PC-9 (cell line): Measurements from ENCODE around the gene SIGLEC6. TPM values are rescaled to one million over a fixed set of nuclear protein-coding genes. Genes with fewer than 3 reads are reported as not detected.

Experiments
- BruUV-seq: library from RNA; stranded (reverse); fragments of 400-500 nt; replicated peaks from 2 replicates; lab custom pipeline; 2021; lab: Mats Ljungman, UMichigan
- CTCF ChIA-PET: fragments of 300-600 bp; sonication (Branson Sonifier 250); formaldehyde crosslinking; loops from one replicate; lab custom pipeline; 2022; ENCODE audit warnings: antibody characterized with exemption; lab: Charles Lee
- POLR2A ChIA-PET: fragments of 300-600 bp; sonication (Branson Sonifier 250); formaldehyde crosslinking; loops from one replicate; lab custom pipeline; 2022; ENCODE audit warnings: antibody characterized with exemption; ENCODE audit not compliant: unreplicated experiment; lab: Charles Lee
- DNase-seq, 2 experiments: peaks; one replicate each; pipeline versions ENCODE4 v3.0.0 to v3.0.0-alpha.2; 2015 to 2022; ENCODE audit warnings: mixed read lengths in 1 of 2
- H2AFZ ChIP-seq: fragments of 200-600 bp; sonication (generic); 2 replicates; pipeline ENCODE4 v1.8.1; 2017; ENCODE audit warnings: antibody characterized with exemption
- H3F3A ChIP-seq: fragments of 200-600 bp; sonication (generic); 2 replicates; pipeline ENCODE4 v1.8.1; 2017; ENCODE audit warnings: antibody characterized with exemption, mild to moderate bottlenecking, low read depth; ENCODE audit not compliant: insufficient read depth
- H3K27ac ChIP-seq: fragments of 200-600 bp; sonication (generic); 2 replicates; pipeline ENCODE4 v1.6.1; 2016; ENCODE audit warnings: mixed run types
- H3K27me3 ChIP-seq: fragments of 200-600 bp; sonication (generic); 2 replicates; pipeline ENCODE4 v1.6.1; 2016; ENCODE audit warnings: low read depth, mixed run types; ENCODE audit not compliant: insufficient read depth
- H3K36me3 ChIP-seq: fragments of 200-600 bp; sonication (generic); 2 replicates; pipeline ENCODE4 v1.6.1; 2016; ENCODE audit warnings: low read depth, mixed run types
- H3K4me1 ChIP-seq: fragments of 200-600 bp; sonication (generic); replicated peaks from 2 replicates; pipeline ENCODE4 v1.6.1; 2016; ENCODE audit warnings: mixed run types; ENCODE audit not compliant: insufficient read depth
- H3K4me2 ChIP-seq: fragments of 200-600 bp; sonication (generic); 2 replicates; pipeline ENCODE4 v1.6.1; 2017; ENCODE audit warnings: mixed run types
- H3K4me3 ChIP-seq: fragments of 200-600 bp; sonication (generic); 2 replicates; pipeline ENCODE4 v1.6.1; 2016; ENCODE audit warnings: mixed run types
- H3K79me2 ChIP-seq: fragments of 200-600 bp; sonication (generic); 2 replicates; pipeline ENCODE4 v1.6.1; 2017; ENCODE audit warnings: low read depth, mixed run types
- H3K9me2 ChIP-seq: fragments of 200-600 bp; sonication (generic); 2 replicates; pipeline ENCODE4 v1.8.1; 2017; ENCODE audit warnings: mild to moderate bottlenecking; ENCODE audit not compliant: insufficient read depth
- H3K9me3 ChIP-seq: fragments of 200-600 bp; sonication (generic); 2 replicates; pipeline ENCODE4 v1.8.1; 2016; ENCODE audit warnings: low read depth; ENCODE audit not compliant: insufficient read depth
- H4K20me1 ChIP-seq: fragments of 200-600 bp; sonication (generic); 2 replicates; pipeline ENCODE4 v1.8.1; 2017; ENCODE audit not compliant: insufficient read depth
- EZH2 ChIP-seq: fragments of 200-600 bp; sonication (generic); IDR thresholded peaks from 2 replicates; pipeline ENCODE4 v1.8.0; 2017; ENCODE audit warnings: antibody characterized with exemption, low read depth
- intact Hi-C: fragments of 100-400 bp; cut with micrococcal nuclease; formaldehyde crosslinking; loops from one replicate; pipeline ENCODE4 v1.10.0; 2022; ENCODE audit not compliant: unreplicated experiment
- total RNA-seq: library from RNA; stranded (reverse); gene quantifications from 2 replicates; pipeline ENCODE4 v1.2.3, GENCODE V29; 2021
- TF ChIP-seq, protein P1 (sequence below): fragments of 200-600 bp; sonication (generic); conservative IDR thresholded peaks from 2 replicates; pipeline ENCODE4 v1.6.1; 2017; ENCODE audit warnings: mixed run types, antibody characterized with exemption, mild to moderate bottlenecking, moderate library complexity

SIGLEC6 gene
- total RNA-seq, 1 experiment from 2014 or later = not detected

GRCh38 chr19:51477344-51477743 lies 54.1 kb downstream of the SIGLEC6 start:
- DNase-seq = no peak

DNA sequence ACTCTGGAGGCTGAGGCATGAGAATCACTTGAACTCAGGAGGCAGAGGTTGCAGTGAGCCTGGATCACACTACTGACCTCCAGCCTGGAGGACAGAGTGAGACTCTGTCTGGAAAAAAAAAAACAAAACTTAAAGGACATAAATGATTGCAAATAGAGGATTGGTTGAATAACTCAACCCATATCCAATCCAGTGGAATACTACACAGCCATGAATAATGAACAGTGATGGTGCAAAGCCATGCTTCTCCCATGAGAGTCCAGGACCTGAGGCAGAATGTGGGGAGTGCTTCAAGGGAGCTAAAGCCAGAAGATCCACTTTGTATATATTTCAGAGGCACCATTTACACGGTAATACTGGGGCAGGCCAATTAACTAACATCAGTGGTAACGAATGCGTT lies 55.3 kb downstream of the SIGLEC6 start:
- ChIA-PET POLR2A (interaction anchor here (0.6 kb wide), 1 partner anchor 95 kb away, joined by 4 read pairs; the partner anchor contains the start of gene ZNF175), CTCF (interaction anchor here (0.7 kb wide), 1 partner anchor 191 kb away, joined by 4 read pairs; no protein-coding TSS in a partner anchor)
- DNase-seq = no peak
- TF ChIP-seq EZH2 = no peak
- TF ChIP-seq, protein P1, sequence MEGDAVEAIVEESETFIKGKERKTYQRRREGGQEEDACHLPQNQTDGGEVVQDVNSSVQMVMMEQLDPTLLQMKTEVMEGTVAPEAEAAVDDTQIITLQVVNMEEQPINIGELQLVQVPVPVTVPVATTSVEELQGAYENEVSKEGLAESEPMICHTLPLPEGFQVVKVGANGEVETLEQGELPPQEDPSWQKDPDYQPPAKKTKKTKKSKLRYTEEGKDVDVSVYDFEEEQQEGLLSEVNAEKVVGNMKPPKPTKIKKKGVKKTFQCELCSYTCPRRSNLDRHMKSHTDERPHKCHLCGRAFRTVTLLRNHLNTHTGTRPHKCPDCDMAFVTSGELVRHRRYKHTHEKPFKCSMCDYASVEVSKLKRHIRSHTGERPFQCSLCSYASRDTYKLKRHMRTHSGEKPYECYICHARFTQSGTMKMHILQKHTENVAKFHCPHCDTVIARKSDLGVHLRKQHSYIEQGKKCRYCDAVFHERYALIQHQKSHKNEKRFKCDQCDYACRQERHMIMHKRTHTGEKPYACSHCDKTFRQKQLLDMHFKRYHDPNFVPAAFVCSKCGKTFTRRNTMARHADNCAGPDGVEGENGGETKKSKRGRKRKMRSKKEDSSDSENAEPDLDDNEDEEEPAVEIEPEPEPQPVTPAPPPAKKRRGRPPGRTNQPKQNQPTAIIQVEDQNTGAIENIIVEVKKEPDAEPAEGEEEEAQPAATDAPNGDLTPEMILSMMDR = no peak
- H3K36me3 ChIP-seq = no peaks in the 10 kb centered on the region
- H3K9me3 ChIP-seq = no peaks in the 10 kb centered on the region
- no peaks in the 10 kb centered on the region for H3K4me1 ChIP-seq
- no peak overlapping the region for H3K27ac ChIP-seq
- H2AFZ ChIP-seq = no peak overlapping the region
- no peaks in the 10 kb centered on the region for H3K79me2 ChIP-seq
- no peaks in the 10 kb centered on the region for H3K9me2 ChIP-seq
- H3K4me2 ChIP-seq = no peak overlapping the region
- H4K20me1 ChIP-seq = no peaks in the 10 kb centered on the region
- no peak overlapping the region for H3K4me3 ChIP-seq
- BruUV-seq = no TSS peak
- intact Hi-C loops = no loop called here
- no peaks in the 10 kb centered on the region for H3F3A ChIP-seq
- H3K27me3 ChIP-seq = peaks cover 39% of the 10 kb centered on the region; the same call in 1 of the 2 replicates

More at GRCh38 chr19:51477344-51477743, 54.1 kb downstream of the SIGLEC6 start:
- no peaks in the 10 kb centered on the region for H3K9me2 ChIP-seq
- H3K27me3 ChIP-seq = peaks cover 46% of the 10 kb centered on the region
- no peaks in the 10 kb centered on the region for H4K20me1 ChIP-seq
- intact Hi-C loops = no loop called here
- BruUV-seq = no TSS peak
- H3K4me2 ChIP-seq = no peak overlapping the region
- TF ChIP-seq, protein P1 = no peak
- no peak for TF ChIP-seq EZH2
- H3K4me1 ChIP-seq = no peaks in the 10 kb centered on the region
- H3K36me3 ChIP-seq = no peaks in the 10 kb centered on the region
- no peak overlapping the region for H3K4me3 ChIP-seq
- no peaks in the 10 kb centered on the region for H3K79me2 ChIP-seq
- no peaks in the 10 kb centered on the region for H3F3A ChIP-seq
- H3K27ac ChIP-seq = no peak overlapping the region
- H2AFZ ChIP-seq = no peak overlapping the region
- ChIA-PET CTCF (no interaction called here), POLR2A (no interaction called here)
- no peaks in the 10 kb centered on the region for H3K9me3 ChIP-seq

DNA sequence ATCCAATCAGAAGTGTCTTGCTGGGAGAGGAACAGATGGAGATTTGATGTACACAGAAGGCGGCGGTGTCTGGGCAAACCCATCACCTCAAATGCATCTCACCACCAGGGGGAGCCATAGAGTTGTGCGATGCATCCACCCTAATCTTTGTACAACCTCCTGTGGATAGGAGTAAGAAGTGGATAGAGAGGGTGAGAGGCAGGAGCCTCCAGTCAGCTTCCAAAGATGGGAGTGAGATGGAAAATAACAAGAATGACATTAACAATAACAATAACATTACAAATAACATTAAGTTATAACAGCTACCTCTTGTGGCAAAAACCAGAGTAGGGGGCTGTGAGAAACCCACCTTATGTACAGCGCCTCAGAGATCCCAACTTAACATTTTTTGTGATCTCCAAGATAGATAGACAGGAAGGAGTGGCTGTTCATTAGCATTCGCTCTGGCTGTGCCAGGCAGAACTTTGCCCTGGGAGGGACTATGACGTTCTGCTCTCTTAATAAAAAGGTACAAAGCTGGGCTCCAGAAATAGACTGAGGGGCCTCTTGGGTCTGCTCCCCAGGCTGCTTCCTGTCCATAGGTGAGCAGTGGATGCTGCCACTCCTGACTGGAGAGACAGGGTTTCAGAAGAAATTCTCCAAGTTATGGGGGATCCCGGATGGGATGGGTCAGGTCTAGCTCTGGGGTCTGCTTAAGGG lies 58.3 kb downstream of the SIGLEC6 start:
- Histone ChIP-seq H4K20me1 (no peaks in the 10 kb centered on the region), H2AFZ (no peak overlapping the region), H3K4me2 (no peak overlapping the region), H3K9me3 (no peaks in the 10 kb centered on the region), H3K27ac (no peak overlapping the region), H3K4me1 (no peaks in the 10 kb centered on the region), H3F3A (no peaks in the 10 kb centered on the region), H3K9me2 (no peaks in the 10 kb centered on the region), H3K4me3 (no peak overlapping the region), H3K27me3 (peaks cover 23% of the 10 kb centered on the region; the same call in 1 of the 2 replicates), H3K79me2 (no peaks in the 10 kb centered on the region), H3K36me3 (no peaks in the 10 kb centered on the region)
- CTCF ChIA-PET = interaction anchor here (2.7 kb wide), 1 partner anchor 184 kb away, joined by 12 read pairs; no protein-coding TSS in a partner anchor
- intact Hi-C loops = loop anchor here (1.0 to 2.0 kb wide), 2 partner anchors 184 to 304 kb away; no protein-coding TSS in a partner anchor
- DNase-seq = peak in 1 of 2 experiments; percentile 59
- POLR2A ChIA-PET = no interaction called here
- BruUV-seq = no TSS peak
- no peak for TF ChIP-seq EZH2
- TF ChIP-seq, protein P1 = peak; percentile 90
